Astrocyte of the spinal cord (primary cell): Measurements from ENCODE around the gene CA4.

Source experiments
- DNase-seq: peaks from one replicate; pipeline ENCODE4 v3.0.0; 2011; ENCODE audit warnings: low read depth, low spot score
- H3K4me3 ChIP-seq: 2 replicates; pipeline ENCODE4 v1.5.1; 2011; ENCODE audit warnings: low read depth, mild to moderate bottlenecking, low read length, moderate library complexity
- CTCF ChIP-seq: IDR thresholded peaks from 2 replicates; pipeline ENCODE4 v1.5.1; 2012; ENCODE audit warnings: low read depth, mild to moderate bottlenecking, low read length, inconsistent platforms
- in situ Hi-C: cut with HindIII; loops from 2 replicates; pipeline ENCODE4 v1.10.0; 2017; ENCODE audit warnings: low sequenced_read_pairs

The CA4 gene

GRCh38 chr17:60165223-60165622 lies 15.4 kb downstream of the CA4 start:
- in situ Hi-C loops = no loop called here
- TF ChIP-seq CTCF = no peak
- DNase-seq = no peak
- no peak overlapping the region for H3K4me3 ChIP-seq

DNA sequence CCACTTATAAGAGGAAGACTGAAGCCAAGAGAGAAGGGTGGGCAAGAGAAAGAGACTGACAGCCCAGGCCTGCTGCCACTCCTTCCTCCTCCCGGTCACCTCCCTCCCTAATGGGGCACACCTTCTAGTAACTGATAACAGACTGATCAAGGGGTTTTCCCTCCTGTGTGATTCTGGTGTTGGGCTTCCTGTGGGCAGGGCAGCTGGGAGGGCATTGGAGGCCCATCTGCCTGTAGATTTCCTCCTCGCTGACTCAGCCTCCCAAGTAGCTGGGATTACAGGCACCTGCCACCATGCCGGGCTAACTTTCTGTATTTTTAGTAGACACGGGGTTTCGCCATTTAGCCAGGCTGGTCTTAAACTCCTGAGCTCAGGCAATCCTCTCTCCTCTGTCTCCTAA lies 16.2 kb downstream of the CA4 start:
- in situ Hi-C loops = no loop called here
- no peak for DNase-seq
- no peak overlapping the region for H3K4me3 ChIP-seq
- TF ChIP-seq CTCF = no peak

DNA sequence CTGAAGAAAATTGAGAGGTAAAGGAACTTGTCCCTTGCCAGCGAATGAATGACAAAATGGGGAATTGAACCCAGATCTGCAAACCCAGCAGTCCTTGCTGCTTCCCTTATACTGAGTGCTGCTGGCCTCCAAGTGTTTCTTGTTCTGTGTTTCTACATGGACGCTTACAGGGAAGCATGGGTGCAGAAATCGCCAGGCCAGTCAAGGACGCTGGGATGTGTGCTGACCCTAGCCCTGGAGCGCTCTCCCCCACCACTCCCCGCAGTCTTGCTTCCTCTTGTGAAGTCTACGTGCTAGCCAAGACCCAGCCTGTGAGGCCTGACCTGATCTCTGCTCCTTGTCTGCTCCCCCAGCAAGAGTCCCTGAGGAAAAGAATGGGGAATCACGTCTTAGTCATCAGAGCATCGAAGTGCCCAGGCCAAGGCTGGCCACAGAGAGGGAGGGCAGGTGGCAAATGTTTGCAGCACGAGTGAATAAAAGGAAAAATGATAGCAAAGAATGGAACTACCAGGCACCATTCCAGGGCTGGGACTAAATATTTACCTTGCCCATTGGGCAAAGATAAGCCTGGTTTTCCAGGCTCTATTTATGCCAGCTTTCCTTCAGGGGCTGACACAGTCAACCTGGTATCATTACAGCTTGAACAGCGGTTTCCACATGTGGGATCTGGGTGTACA lies 17.4 kb downstream of the CA4 start:
- TF ChIP-seq CTCF = no peak
- in situ Hi-C loops = no loop called here
- no peak for DNase-seq
- no peak overlapping the region for H3K4me3 ChIP-seq

DNA sequence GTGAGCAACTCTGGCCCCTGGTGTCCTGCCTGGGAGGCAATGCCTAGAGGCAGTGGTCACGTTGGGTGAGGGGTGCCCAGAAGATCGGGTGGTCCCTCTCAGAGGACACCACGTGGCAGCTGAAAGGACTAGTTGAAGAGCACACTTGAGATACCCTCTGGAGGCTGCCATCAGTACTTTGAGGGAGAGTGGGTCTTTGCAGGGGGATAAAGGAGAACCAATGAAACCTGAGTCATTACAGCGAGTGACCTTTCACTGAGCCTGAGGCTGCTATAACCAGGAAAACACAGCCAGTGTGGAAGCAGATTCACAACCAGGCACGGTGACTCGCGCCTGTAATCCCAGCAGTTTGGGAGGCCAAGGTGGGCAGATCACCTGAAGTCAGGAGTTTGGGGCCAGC lies 18.9 kb downstream of the CA4 start:
- DNase-seq = no peak
- no peak overlapping the region for H3K4me3 ChIP-seq
- TF ChIP-seq CTCF = no peak
- in situ Hi-C loops = no loop called here

- H3K4me3 ChIP-seq = no peak overlapping the region
- TF ChIP-seq CTCF = no peak
- DNase-seq = no peak
- in situ Hi-C loops = no loop called here
Observed at GRCh38 chr17:60169921-60170817, 20.4 kb downstream of the CA4 start.

GRCh38 chr17:60170835-60171752 lies 21.3 kb downstream of the CA4 start:
- in situ Hi-C loops = no loop called here
- DNase-seq = no peak
- H3K4me3 ChIP-seq = no peak overlapping the region
- TF ChIP-seq CTCF = no peak
